ENCODE data around the gene GATA5.
"Not testable (repeated sequence)": the region's sequence is repeated elsewhere in the genome, so short reads cannot be mapped to it uniquely, and the experiment has no call there.

The GATA5 gene

GRCh38 chr20:62427172-62428001 lies 48.4 kb downstream of the GATA5 start, which contains the start of gene RBBP8NL:
TSS of gene RBBP8NL (minus strand) at chr20:62427539. CDS start at chr20:62419647, 7,892 bp downstream.
- peak; percentile 95 for DNase-seq

GRCh38 chr20:62426699-62427131 lies 49.1 kb downstream of the GATA5 start:
- peak; percentile 68 for DNase-seq

- DNase-seq: not testable (repeated sequence)
Observed at GRCh38 chr20:62426059-62426348, 49.8 kb downstream of the GATA5 start.

- DNase-seq: no peak
Observed at GRCh38 chr20:62425281-62426058, 50.3 kb downstream of the GATA5 start.

GRCh38 chr20:62424249-62425107 lies 51.3 kb downstream of the GATA5 start:
- DNase-seq: no peak

- DNase-seq: no peak
Observed at GRCh38 chr20:62423326-62423706, 52.5 kb downstream of the GATA5 start.

GRCh38 chr20:62422636-62423325 lies 53.0 kb downstream of the GATA5 start:
- no peak for DNase-seq

GRCh38 chr20:62421716-62421990 lies 54.1 kb downstream of the GATA5 start:
- no peak for DNase-seq

- DNase-seq: no peak
Observed at GRCh38 chr20:62420846-62421715, 54.7 kb downstream of the GATA5 start.

GRCh38 chr20:62419759-62420158 lies 56.0 kb downstream of the GATA5 start:
- DNase-seq: no peak

- DNase-seq: no peak
Observed at GRCh38 chr20:62418709-62419487, 56.9 kb downstream of the GATA5 start.

GRCh38 chr20:62417981-62418708 lies 57.6 kb downstream of the GATA5 start:
- DNase-seq: no peak

- DNase-seq: no peak
Observed at GRCh38 chr20:62416651-62417637, 58.9 kb downstream of the GATA5 start.

- no peak for DNase-seq
Observed at GRCh38 chr20:62415354-62416111, 60.3 kb downstream of the GATA5 start.

GRCh38 chr20:62413896-62414481 lies 61.8 kb downstream of the GATA5 start:
- no peak for DNase-seq

All from DMS79 (cell line).